T-cell (primary cell): ENCODE data around the gene ADD3. TPM values are rescaled to one million over a fixed set of nuclear protein-coding genes. Genes with fewer than 3 reads are reported as not detected.

ENCODE experiments used
- ATAC-seq, 4 experiments: fragments of 200-7000 bp in 3 of 4; fragments of 150-1000 bp in 1 of 4; cut with Tn5 transposase; replicated peaks in 1 of 4; 1 replicate in 3 of 4; 2 replicates in 1 of 4; pipeline ENCODE4 v1.10.0; 2021; ENCODE audit warnings: moderate library complexity in 3 of 4, mild to moderate bottlenecking in 2 of 4, moderate number of reproducible peaks in 1 of 4
- CTCF ChIA-PET, 2 donors: fragments of 300-600 bp; sonication (Branson Sonifier 250); formaldehyde crosslinking; loops; one replicate each; lab custom pipeline; 2022; ENCODE audit warnings: antibody characterized with exemption in 2 of 2; lab: Charles Lee
- POLR2A ChIA-PET, 2 donors: fragments of 300-600 bp; sonication (Branson Sonifier 250); formaldehyde crosslinking; loops; one replicate each; lab custom pipeline; 2022; ENCODE audit warnings: antibody characterized with exemption in 2 of 2; lab: Charles Lee
- DNase-seq, 35 experiments: peaks; one replicate each; pipeline versions ENCODE4 v3.0.0 to v3.0.0-alpha.2; 2013 to 2023
- H3K27ac ChIP-seq: one replicate; pipeline ENCODE4 v1.5.1; 2013; ENCODE audit warnings: low read length
- H3K27me3 ChIP-seq, 2 experiments: replicated peaks in 1 of 2; 1 replicate in 1 of 2; 2 replicates in 1 of 2; pipeline versions ENCODE4 v1.6.1 to v1.7.0; 2013; ENCODE audit warnings: low read length in 1 of 2, mixed read lengths in 1 of 2; ENCODE audit not compliant: control insufficient read depth in 2 of 2, insufficient read depth in 2 of 2; ENCODE audit errors: extremely low read depth in 1 of 2
- H3K36me3 ChIP-seq, 2 donors: 1 replicate in 1 of 2; 2 replicates in 1 of 2; pipeline versions ENCODE4 v1.6.1 to v1.7.0; 2013; ENCODE audit warnings: low read length in 1 of 2; ENCODE audit not compliant: control insufficient read depth in 2 of 2, insufficient read depth in 1 of 2; ENCODE audit errors: extremely low read depth in 1 of 2
- H3K4me1 ChIP-seq, 2 experiments: 1 replicate in 1 of 2; 2 replicates in 1 of 2; pipeline versions ENCODE4 v1.6.1 to v1.7.0; 2013; ENCODE audit warnings: low read length in 2 of 2, mixed read lengths in 1 of 2; ENCODE audit not compliant: insufficient read depth in 2 of 2, control insufficient read depth in 1 of 2; ENCODE audit errors: extremely low read depth in 1 of 2
- H3K4me3 ChIP-seq, 2 donors: 1 replicate in 1 of 2; 2 replicates in 1 of 2; pipeline versions ENCODE4 v1.5.1 to v1.7.0; 2013; ENCODE audit warnings: mild to moderate bottlenecking in 2 of 2, low read length in 1 of 2, moderate library complexity in 1 of 2; ENCODE audit not compliant: control insufficient read depth in 1 of 2; ENCODE audit errors: extremely low read depth in 1 of 2
- H3K9me3 ChIP-seq: 2 replicates; pipeline ENCODE4 v1.7.0; 2013
- H3K27ac Mint-ChIP-seq, 2 donors: one replicate each; pipeline ENCODE4 v1.8.0; 2020 to 2021; ENCODE audit warnings: mild to moderate bottlenecking in 2 of 2, mixed read lengths in 2 of 2
- H3K27me3 Mint-ChIP-seq, 2 donors: one replicate each; pipeline ENCODE4 v1.8.0; 2021 to 2022; ENCODE audit warnings: mixed read lengths in 2 of 2
- H3K36me3 Mint-ChIP-seq: one replicate; pipeline ENCODE4 v1.8.0; 2021; ENCODE audit warnings: mixed read lengths
- H3K4me1 Mint-ChIP-seq, 3 donors: one replicate each; pipeline ENCODE4 v1.8.0; 2020 to 2022; ENCODE audit warnings: mixed read lengths in 3 of 3, mild to moderate bottlenecking in 1 of 3
- H3K4me3 Mint-ChIP-seq, 3 donors: one replicate each; pipeline ENCODE4 v1.8.0; 2020 to 2022; ENCODE audit warnings: mild to moderate bottlenecking in 3 of 3, mixed read lengths in 3 of 3, moderate library complexity in 3 of 3
- H3K9me3 Mint-ChIP-seq, 3 donors: one replicate each; pipeline ENCODE4 v1.8.0; 2020 to 2022; ENCODE audit warnings: mixed read lengths in 3 of 3
- WGBS: methylation state at CpG from one replicate; pipeline ENCODE4 v1.1.5; 2013; ENCODE audit warnings: missing lambda C conversion rate; ENCODE audit not compliant: insufficient coverage; 5-methylcytosine and 5-hydroxymethylcytosine counted together
- total RNA-seq, 35 experiments: library from RNA in 6 of 35; stranded (reverse) in 6 of 35; fragments of 120-200 nt in 1 of 35; gene quantifications; one replicate each; pipeline versions ENCODE4 v1.2.1 to v1.2.4 and lab custom pipeline; 2013 to 2026

ADD3 gene
- total RNA-seq, 5 donors from 2014 or later (not counting 1 experiment from before 2014, with no cell fraction given), result 296 to 481 (median 303) TPM

GRCh38 chr10:110156046-110156445 is 148.3 kb downstream of the ADD3 start:
- Histone ChIP-seq H3K4me3 (no peak overlapping the region), H3K9me3 (no peaks in the 10 kb centered on the region), H3K4me1 (peaks cover 0 to 25% of the 10 kb centered on the region in 2 experiments), H3K27me3 (peaks cover 8 to 64% of the 10 kb centered on the region in 2 experiments), H3K36me3 (no peaks in the 10 kb centered on the region), H3K27ac (no peak overlapping the region)
- ATAC-seq (no peak), DNase-seq (no peak)
- Mint-ChIP-seq H3K36me3 (no peaks in the 10 kb centered on the region), H3K4me1 (peaks cover 17 to 37% (median 23%) of the 10 kb centered on the region in 3 donors), H3K9me3 (no peaks in the 10 kb centered on the region), H3K4me3 (peak overlapping the region in 1 of 3 donors; percentile 71), H3K27me3 (peaks cover 57 to 78% of the 10 kb centered on the region in 2 donors), H3K27ac (no peak overlapping the region)
- POLR2A ChIA-PET, result interaction anchor here (0.6 kb wide), 2 partner anchors 47 to 149 kb away, joined by 3 to 7 read pairs; no protein-coding TSS in a partner anchor
- CTCF ChIA-PET, result interaction anchor here (0.5 to 1.8 kb wide), 3 partner anchors 18 to 88 kb away, joined by 5 to 22 read pairs (median 5); no protein-coding TSS in a partner anchor
- WGBS, result 100% methylated on average over 1 of the region's 8 CpGs

- Histone ChIP-seq H3K27ac (no peak overlapping the region), H3K4me1 (peaks cover 0 to 25% of the 10 kb centered on the region in 2 experiments), H3K4me3 (no peak overlapping the region), H3K27me3 (peaks cover 13 to 59% of the 10 kb centered on the region in 2 experiments), H3K9me3 (no peaks in the 10 kb centered on the region), H3K36me3 (no peaks in the 10 kb centered on the region)
- H3K9me3 Mint-ChIP-seq, result no peaks in the 10 kb centered on the region
- peaks cover 48 to 78% of the 10 kb centered on the region in 2 donors for H3K27me3 Mint-ChIP-seq
- no peak for ATAC-seq
- peaks cover 17 to 34% (median 23%) of the 10 kb centered on the region in 3 donors for H3K4me1 Mint-ChIP-seq
- H3K36me3 Mint-ChIP-seq, result no peaks in the 10 kb centered on the region
- H3K4me3 Mint-ChIP-seq, result peak overlapping the region in 1 of 3 donors; percentile 71
- CTCF ChIA-PET, result interaction anchor here (0.6 to 1.7 kb wide), 6 partner anchors 20 to 845 kb away, joined by 3 to 8 read pairs (median 6); partner anchors contain the start of gene SMNDC1 (in 1 of the 2)
- POLR2A ChIA-PET, result interaction anchor here in 1 of 2 donors (0.5 kb wide), 2 partner anchors 116 to 789 kb away, joined by 3 to 6 read pairs; no protein-coding TSS in a partner anchor
- DNase-seq, result no peak
- 91% methylated on average over 5 of the region's 11 CpGs for whole genome bisulfite sequencing
- no peak overlapping the region for H3K27ac Mint-ChIP-seq
Observed at GRCh38 chr10:110158051-110159005, 150.5 kb downstream of the ADD3 start.

GRCh38 chr10:110160081-110160480 is 152.3 kb downstream of the ADD3 start:
- Mint-ChIP-seq H3K4me1 (peaks cover 15 to 25% (median 23%) of the 10 kb centered on the region in 3 donors), H3K9me3 (no peaks in the 10 kb centered on the region), H3K36me3 (no peaks in the 10 kb centered on the region), H3K4me3 (no peak overlapping the region), H3K27me3 (peaks cover 38 to 73% of the 10 kb centered on the region in 2 donors), H3K27ac (no peak overlapping the region)
- DNase-seq, result no peak
- ChIA-PET CTCF (no interaction called here), POLR2A (no interaction called here)
- H3K27me3 ChIP-seq, result peaks cover 16 to 53% of the 10 kb centered on the region in 2 experiments
- no peak overlapping the region for H3K4me3 ChIP-seq
- no peaks in the 10 kb centered on the region for H3K9me3 ChIP-seq
- ATAC-seq, result no peak
- H3K27ac ChIP-seq, result no peak overlapping the region
- no peaks in the 10 kb centered on the region for H3K36me3 ChIP-seq
- WGBS, result no CpG with 5 or more reads among the region's 4 CpGs
- H3K4me1 ChIP-seq, result peaks cover 0 to 25% of the 10 kb centered on the region in 2 experiments

GRCh38 chr10:110160522-110160921 is 152.7 kb downstream of the ADD3 start:
- ChIA-PET CTCF (interaction anchor here in 1 of 2 donors (0.5 kb wide), 1 partner anchor 58 kb away, joined by 3 read pairs; no protein-coding TSS in a partner anchor), POLR2A (no interaction called here)
- DNase-seq (no peak), ATAC-seq (no peak)
- Mint-ChIP-seq H3K27ac (no peak overlapping the region), H3K4me1 (peaks cover 12 to 23% (median 22%) of the 10 kb centered on the region in 3 donors), H3K27me3 (peaks cover 40 to 75% of the 10 kb centered on the region in 2 donors), H3K36me3 (no peaks in the 10 kb centered on the region), H3K4me3 (no peak overlapping the region), H3K9me3 (no peaks in the 10 kb centered on the region)
- peaks cover 16 to 56% of the 10 kb centered on the region in 2 experiments for H3K27me3 ChIP-seq
- H3K4me3 ChIP-seq, result no peak overlapping the region
- no peak overlapping the region for H3K27ac ChIP-seq
- peaks cover 0 to 25% of the 10 kb centered on the region in 2 experiments for H3K4me1 ChIP-seq
- no peaks in the 10 kb centered on the region for H3K36me3 ChIP-seq
- no peaks in the 10 kb centered on the region for H3K9me3 ChIP-seq

- Histone ChIP-seq H3K27me3 (peaks cover 21 to 57% of the 10 kb centered on the region in 2 experiments), H3K4me3 (no peak overlapping the region), H3K36me3 (no peaks in the 10 kb centered on the region), H3K9me3 (no peaks in the 10 kb centered on the region), H3K4me1 (peaks cover 0 to 7% of the 10 kb centered on the region in 2 experiments), H3K27ac (no peak overlapping the region)
- Mint-ChIP-seq H3K36me3 (no peaks in the 10 kb centered on the region), H3K4me1 (peaks cover 0 to 7% (median 4%) of the 10 kb centered on the region in 3 donors), H3K27me3 (peaks cover 42 to 78% of the 10 kb centered on the region in 2 donors), H3K9me3 (no peaks in the 10 kb centered on the region), H3K27ac (no peak overlapping the region), H3K4me3 (no peak overlapping the region)
- POLR2A ChIA-PET, result interaction anchor here in 1 of 2 donors (0.5 kb wide), 1 partner anchor 21 kb away, joined by 4 read pairs; no protein-coding TSS in a partner anchor
- peak in 1 of 35 experiments; percentile 7 for DNase-seq
- WGBS, result 32% methylated on average over 4 of the region's 6 CpGs
- CTCF ChIA-PET, result interaction anchor here in 1 of 2 donors (0.6 kb wide), 1 partner anchor 443 kb away, joined by 3 read pairs; no protein-coding TSS in a partner anchor
- no peak for ATAC-seq
Observed at GRCh38 chr10:110162741-110163145, 155.0 kb downstream of the ADD3 start.
